Measurements from ENCODE around the gene BABAM2. TPM values are rescaled to one million over a fixed set of nuclear protein-coding genes. Genes with fewer than 3 reads are reported as not detected.

Gene BABAM2
- total and polyA plus RNA-seq, 4 donors: 9.9 to 17.0 (median 13.9) TPM

DNA sequence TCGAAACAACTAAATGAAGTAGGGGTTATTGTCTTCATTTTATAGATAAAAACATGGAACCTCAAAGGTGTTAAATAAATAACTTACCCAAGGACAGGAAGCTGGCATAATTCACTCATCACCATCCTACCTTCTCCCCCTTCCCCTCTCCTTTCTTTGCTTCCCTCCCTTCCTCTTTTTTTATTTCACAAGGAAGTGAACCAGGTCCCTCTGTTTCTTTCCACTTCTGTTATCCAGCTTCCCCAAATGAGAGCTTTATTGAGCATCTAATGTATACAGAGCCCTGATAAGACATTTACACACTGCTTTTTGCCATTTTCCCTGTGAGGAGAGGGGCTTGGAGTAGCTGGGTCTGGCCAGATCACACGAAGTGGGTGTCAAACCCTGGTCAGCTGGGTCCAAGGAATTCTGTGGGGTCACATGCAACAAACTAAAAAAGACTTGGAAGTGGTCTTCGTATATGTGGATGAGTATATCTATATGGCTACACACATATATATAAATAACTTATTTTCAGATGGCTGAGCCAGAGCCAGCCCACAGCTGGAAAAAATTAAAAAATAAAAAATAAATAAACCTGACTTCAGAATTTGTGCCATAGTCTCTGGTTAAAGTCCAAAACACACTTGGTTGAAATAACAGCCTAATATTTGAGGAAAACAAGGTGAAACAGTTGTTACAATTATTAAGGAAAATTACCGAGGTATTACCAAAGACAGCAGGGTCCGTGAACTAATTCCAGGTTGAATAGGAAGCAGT is 452.8 kb downstream of the BABAM2 start:
- Histone ChIP-seq H3K36me3 (ENCODE audit: control insufficient read depth in 4 of 4, insufficient read depth in 3 of 4, low read depth in 1 of 4, low read length in 3 of 4) (no peaks in the 10 kb centered on the region), H3K9me3 (ENCODE audit: control insufficient read depth in 4 of 4, low read length in 3 of 4) (no peaks in the 10 kb centered on the region), H3K4me3 (ENCODE audit: low read depth in 1 of 3, low read length in 3 of 3) (no peak overlapping the region), H3K9ac (ENCODE audit: low read depth in 1 of 2, low read length in 2 of 2) (peak overlapping the region; percentile 45 to 46), H3K4me1 (ENCODE audit: control insufficient read depth in 4 of 4, insufficient read depth in 4 of 4, low read length in 3 of 4) (peaks cover 23 to 53% (median 43%) of the 10 kb centered on the region in 4 donors), H3K27ac (ENCODE audit: low read depth in 1 of 2, low read length in 2 of 2) (peak overlapping the region; percentile 88 to 90), H3K27me3 (ENCODE audit: control insufficient read depth in 4 of 4, insufficient read depth in 4 of 4, low read length in 3 of 4) (no peaks in the 10 kb centered on the region)
- no peak for DNase-seq (ENCODE audit: low spot score)
- TF ChIP-seq HNF4A (conservative IDR thresholded peaks at IDR 0.05) (peak; percentile 12 to 25), RXRA (IDR thresholded peaks at IDR 0.05) (no peak)
- 64% methylated on average over 5 of the region's 5 CpGs for WGBS

DNA sequence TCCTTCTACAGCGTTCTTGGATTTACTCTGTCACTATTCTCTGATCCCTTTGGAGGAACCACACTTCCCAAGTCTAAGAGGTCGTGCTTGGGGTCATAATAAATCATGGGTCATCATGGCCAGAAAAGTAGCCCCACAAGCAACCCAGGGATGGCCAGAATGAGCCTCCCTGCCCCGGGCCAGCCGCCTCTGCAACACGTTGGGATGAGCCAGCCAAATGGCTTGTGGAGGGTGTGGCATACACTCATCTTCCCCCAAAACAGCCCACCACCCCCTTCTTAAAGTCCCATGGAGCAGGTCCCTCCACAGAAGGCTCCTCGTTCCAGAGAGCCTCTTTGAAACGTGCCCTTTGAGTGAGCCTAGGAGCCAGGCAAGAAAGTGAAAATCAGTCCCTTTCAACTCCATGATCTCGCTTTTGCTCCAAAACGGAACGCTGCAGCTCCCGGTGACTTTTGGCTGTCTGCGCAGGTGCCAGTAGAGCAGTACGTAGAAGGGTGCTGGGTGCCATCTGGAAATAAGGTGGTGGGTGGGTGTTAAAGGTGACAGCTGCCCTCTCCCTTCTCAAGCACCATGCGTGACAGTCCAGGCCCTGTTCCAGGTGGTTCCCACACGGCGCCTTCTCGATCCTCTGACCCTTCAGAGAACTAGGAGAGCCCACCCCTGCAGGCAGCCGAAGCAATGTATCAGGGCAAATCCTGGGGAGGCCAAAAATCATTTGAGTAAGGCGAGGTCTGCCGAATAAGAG is 453.6 kb downstream of the BABAM2 start:
- Histone ChIP-seq H3K9ac (ENCODE audit: low read depth in 1 of 2, low read length in 2 of 2) (peak overlapping the region; percentile 0 to 57), H3K36me3 (ENCODE audit: control insufficient read depth in 4 of 4, insufficient read depth in 3 of 4, low read depth in 1 of 4, low read length in 3 of 4) (no peaks in the 10 kb centered on the region), H3K4me3 (ENCODE audit: low read depth in 1 of 3, low read length in 3 of 3) (peak overlapping the region in 1 of 3 donors; percentile 41), H3K27me3 (ENCODE audit: control insufficient read depth in 4 of 4, insufficient read depth in 4 of 4, low read length in 3 of 4) (no peaks in the 10 kb centered on the region), H3K4me1 (ENCODE audit: control insufficient read depth in 4 of 4, insufficient read depth in 4 of 4, low read length in 3 of 4) (peaks cover 18 to 46% (median 36%) of the 10 kb centered on the region in 4 donors), H3K27ac (ENCODE audit: low read depth in 1 of 2, low read length in 2 of 2) (peak overlapping the region; percentile 88 to 90), H3K9me3 (ENCODE audit: control insufficient read depth in 4 of 4, low read length in 3 of 4) (no peaks in the 10 kb centered on the region)
- TF ChIP-seq CTCF (IDR thresholded peaks at IDR 0.05; ENCODE audit: low read depth, low read length, missing input control): no peak
- no peak for TF ChIP-seq SP1 (IDR thresholded peaks at IDR 0.05)
- TF ChIP-seq, protein P1, sequence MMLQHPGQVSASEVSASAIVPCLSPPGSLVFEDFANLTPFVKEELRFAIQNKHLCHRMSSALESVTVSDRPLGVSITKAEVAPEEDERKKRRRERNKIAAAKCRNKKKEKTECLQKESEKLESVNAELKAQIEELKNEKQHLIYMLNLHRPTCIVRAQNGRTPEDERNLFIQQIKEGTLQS (IDR thresholded peaks at IDR 0.05): no peak
- TF ChIP-seq, protein P2, sequence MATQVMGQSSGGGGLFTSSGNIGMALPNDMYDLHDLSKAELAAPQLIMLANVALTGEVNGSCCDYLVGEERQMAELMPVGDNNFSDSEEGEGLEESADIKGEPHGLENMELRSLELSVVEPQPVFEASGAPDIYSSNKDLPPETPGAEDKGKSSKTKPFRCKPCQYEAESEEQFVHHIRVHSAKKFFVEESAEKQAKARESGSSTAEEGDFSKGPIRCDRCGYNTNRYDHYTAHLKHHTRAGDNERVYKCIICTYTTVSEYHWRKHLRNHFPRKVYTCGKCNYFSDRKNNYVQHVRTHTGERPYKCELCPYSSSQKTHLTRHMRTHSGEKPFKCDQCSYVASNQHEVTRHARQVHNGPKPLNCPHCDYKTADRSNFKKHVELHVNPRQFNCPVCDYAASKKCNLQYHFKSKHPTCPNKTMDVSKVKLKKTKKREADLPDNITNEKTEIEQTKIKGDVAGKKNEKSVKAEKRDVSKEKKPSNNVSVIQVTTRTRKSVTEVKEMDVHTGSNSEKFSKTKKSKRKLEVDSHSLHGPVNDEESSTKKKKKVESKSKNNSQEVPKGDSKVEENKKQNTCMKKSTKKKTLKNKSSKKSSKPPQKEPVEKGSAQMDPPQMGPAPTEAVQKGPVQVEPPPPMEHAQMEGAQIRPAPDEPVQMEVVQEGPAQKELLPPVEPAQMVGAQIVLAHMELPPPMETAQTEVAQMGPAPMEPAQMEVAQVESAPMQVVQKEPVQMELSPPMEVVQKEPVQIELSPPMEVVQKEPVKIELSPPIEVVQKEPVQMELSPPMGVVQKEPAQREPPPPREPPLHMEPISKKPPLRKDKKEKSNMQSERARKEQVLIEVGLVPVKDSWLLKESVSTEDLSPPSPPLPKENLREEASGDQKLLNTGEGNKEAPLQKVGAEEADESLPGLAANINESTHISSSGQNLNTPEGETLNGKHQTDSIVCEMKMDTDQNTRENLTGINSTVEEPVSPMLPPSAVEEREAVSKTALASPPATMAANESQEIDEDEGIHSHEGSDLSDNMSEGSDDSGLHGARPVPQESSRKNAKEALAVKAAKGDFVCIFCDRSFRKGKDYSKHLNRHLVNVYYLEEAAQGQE (IDR thresholded peaks at IDR 0.05): no peak
- 83% methylated on average over 20 of the region's 20 CpGs for WGBS
- no peak for DNase-seq (ENCODE audit: low spot score)

- Histone ChIP-seq H3K4me1 (ENCODE audit: control insufficient read depth in 4 of 4, insufficient read depth in 4 of 4, low read length in 3 of 4) (peaks cover 18 to 46% (median 36%) of the 10 kb centered on the region in 4 donors), H3K9me3 (ENCODE audit: control insufficient read depth in 4 of 4, low read length in 3 of 4) (no peaks in the 10 kb centered on the region), H3K27ac (ENCODE audit: low read depth in 1 of 2, low read length in 2 of 2) (peak overlapping the region; percentile 88 to 90), H3K9ac (ENCODE audit: low read depth in 1 of 2, low read length in 2 of 2) (peak overlapping the region; percentile 25 to 64), H3K36me3 (ENCODE audit: control insufficient read depth in 4 of 4, insufficient read depth in 3 of 4, low read depth in 1 of 4, low read length in 3 of 4) (no peaks in the 10 kb centered on the region), H3K4me3 (ENCODE audit: low read depth in 1 of 3, low read length in 3 of 3) (peak overlapping the region; percentile 4 to 46 (median 17)), H3K27me3 (ENCODE audit: control insufficient read depth in 4 of 4, insufficient read depth in 4 of 4, low read length in 3 of 4) (no peaks in the 10 kb centered on the region)
- WGBS: 74% methylated on average over 30 of the region's 30 CpGs
- DNase-seq (ENCODE audit: low spot score): no peak
- TF ChIP-seq HNF4G (IDR thresholded peaks at IDR 0.05) (no peak), EGR1 (IDR thresholded peaks at IDR 0.05; ENCODE audit: low read depth in 2 of 2) (no peak), RXRA (IDR thresholded peaks at IDR 0.05) (peak; percentile 66 to 77), CTCF (IDR thresholded peaks at IDR 0.05; ENCODE audit: low read depth, low read length, missing input control) (no peak), NR2F2 (IDR thresholded peaks at IDR 0.05) (no peak), HNF4A (conservative IDR thresholded peaks at IDR 0.05) (peak; percentile 68 to 82), JUND (IDR thresholded peaks at IDR 0.05) (no peak), SP1 (IDR thresholded peaks at IDR 0.05) (peak; percentile 63)
- TF ChIP-seq, protein P2 (IDR thresholded peaks at IDR 0.05): no peak
These were observed 454.3 kb downstream of the BABAM2 start for GRCh38 chr2:28344756-28345373.

Measured in liver (tissue), 9 donors.